Dendritic cell treated with granulocyte-macrophage colony-stimulating factor and Interleukin-4, amounts not matched to agents 40 ng/mL and 50 ng/mL, for 4 days (primary cell): ENCODE data around the gene EPS15.
A peak's percentile ranks its signal among the peaks of the same experiment; 100 is the strongest.
"Not testable (repeated sequence)": the region's sequence is repeated elsewhere in the genome, so short reads cannot be mapped to it uniquely, and the experiment has no call there.

Source experiments
- H3K27ac Mint-ChIP-seq: one replicate; pipeline ENCODE4 v1.8.0; 2022; ENCODE audit warnings: mild to moderate bottlenecking, mixed read lengths
- H3K27me3 Mint-ChIP-seq: one replicate; pipeline ENCODE4 v1.8.0; 2022; ENCODE audit warnings: mild to moderate bottlenecking, mixed read lengths
- H3K36me3 Mint-ChIP-seq: one replicate; pipeline ENCODE4 v1.8.0; 2022; ENCODE audit warnings: low read depth, mixed read lengths
- H3K4me1 Mint-ChIP-seq: one replicate; pipeline ENCODE4 v1.8.0; 2022; ENCODE audit warnings: low read depth, mixed read lengths
- H3K4me3 Mint-ChIP-seq: one replicate; pipeline ENCODE4 v1.8.0; 2022; ENCODE audit warnings: mild to moderate bottlenecking, moderate library complexity, mixed read lengths
- H3K9me3 Mint-ChIP-seq: one replicate; pipeline ENCODE4 v1.8.0; 2022; ENCODE audit warnings: mixed read lengths
- intact Hi-C: fragments of 100-400 bp; cut with micrococcal nuclease; formaldehyde crosslinking; loops from one replicate; pipeline ENCODE4 v1.15.0; 2022

EPS15 gene

GRCh38 chr1:51448844-51449454 lies 70.1 kb downstream of the EPS15 start:
- H3K27ac Mint-ChIP-seq, H3K9me3 Mint-ChIP-seq, H3K27me3 Mint-ChIP-seq, intact Hi-C loops, H3K4me3 Mint-ChIP-seq: not testable (repeated sequence)
- Mint-ChIP-seq H3K4me1 (peaks cover 14% of the 10 kb centered on the region), H3K36me3 (peaks cover 80% of the 10 kb centered on the region)

GRCh38 chr1:51445351-51446090 lies 73.5 kb downstream of the EPS15 start:
- peaks cover 78% of the 10 kb centered on the region for H3K36me3 Mint-ChIP-seq
- intact Hi-C loops: no loop called here
- no peak overlapping the region for H3K4me3 Mint-ChIP-seq

GRCh38 chr1:51444534-51445192 lies 74.4 kb downstream of the EPS15 start:
- Mint-ChIP-seq H3K4me3 (no peak overlapping the region), H3K27me3 (no peaks in the 10 kb centered on the region), H3K36me3 (peaks cover 78% of the 10 kb centered on the region), H3K27ac (no peak overlapping the region), H3K4me1 (peaks cover 14% of the 10 kb centered on the region), H3K9me3 (no peaks in the 10 kb centered on the region)
- intact Hi-C loops: no loop called here

More at GRCh38 chr1:51445351-51446090, 73.5 kb downstream of the EPS15 start:
- no peak overlapping the region for H3K27ac Mint-ChIP-seq
- peaks cover 20% of the 10 kb centered on the region for H3K4me1 Mint-ChIP-seq
- H3K27me3 Mint-ChIP-seq: no peaks in the 10 kb centered on the region
- no peaks in the 10 kb centered on the region for H3K9me3 Mint-ChIP-seq

- no peak overlapping the region for H3K27ac Mint-ChIP-seq
- no peaks in the 10 kb centered on the region for H3K27me3 Mint-ChIP-seq
- no peak overlapping the region for H3K4me3 Mint-ChIP-seq
- H3K9me3 Mint-ChIP-seq: no peaks in the 10 kb centered on the region
- intact Hi-C loops: no loop called here
- H3K36me3 Mint-ChIP-seq: peaks cover 74% of the 10 kb centered on the region
- H3K4me1 Mint-ChIP-seq: peaks cover 9% of the 10 kb centered on the region
Measured at GRCh38 chr1:51444096-51444495, 75.0 kb downstream of the EPS15 start.

- intact Hi-C loops: no loop called here
- Mint-ChIP-seq H3K36me3 (peaks cover 77% of the 10 kb centered on the region), H3K4me3 (no peak overlapping the region), H3K27me3 (no peaks in the 10 kb centered on the region), H3K9me3 (no peaks in the 10 kb centered on the region), H3K27ac (no peak overlapping the region), H3K4me1 (peaks cover 6% of the 10 kb centered on the region)
Measured at GRCh38 chr1:51443555-51443954, 75.5 kb downstream of the EPS15 start.

- intact Hi-C loops: no loop called here
- Mint-ChIP-seq H3K27ac (peak overlapping the region; percentile 46), H3K27me3 (no peaks in the 10 kb centered on the region), H3K4me1 (peaks cover 6% of the 10 kb centered on the region), H3K36me3 (peaks cover 74% of the 10 kb centered on the region), H3K9me3 (no peaks in the 10 kb centered on the region), H3K4me3 (no peak overlapping the region)
Measured at GRCh38 chr1:51442616-51443015, 76.5 kb downstream of the EPS15 start.

GRCh38 chr1:51442198-51442597 lies 76.9 kb downstream of the EPS15 start:
- H3K27me3 Mint-ChIP-seq: no peaks in the 10 kb centered on the region
- H3K36me3 Mint-ChIP-seq: peaks cover 73% of the 10 kb centered on the region
- intact Hi-C loops: no loop called here
- peak overlapping the region; percentile 46 for H3K27ac Mint-ChIP-seq
- no peak overlapping the region for H3K4me3 Mint-ChIP-seq
- H3K9me3 Mint-ChIP-seq: no peaks in the 10 kb centered on the region
- peaks cover 6% of the 10 kb centered on the region for H3K4me1 Mint-ChIP-seq

GRCh38 chr1:51439895-51440294 lies 79.2 kb downstream of the EPS15 start:
- H3K9me3 Mint-ChIP-seq: no peaks in the 10 kb centered on the region
- intact Hi-C loops: no loop called here
- no peak overlapping the region for H3K4me3 Mint-ChIP-seq
- H3K36me3 Mint-ChIP-seq: peaks cover 75% of the 10 kb centered on the region
- no peaks in the 10 kb centered on the region for H3K27me3 Mint-ChIP-seq
- H3K4me1 Mint-ChIP-seq: peaks cover 19% of the 10 kb centered on the region
- H3K27ac Mint-ChIP-seq: no peak overlapping the region

- Mint-ChIP-seq H3K27ac (no peak overlapping the region), H3K36me3 (peaks cover 76% of the 10 kb centered on the region), H3K9me3 (no peaks in the 10 kb centered on the region), H3K4me1 (peaks cover 26% of the 10 kb centered on the region), H3K27me3 (no peaks in the 10 kb centered on the region), H3K4me3 (no peak overlapping the region)
- intact Hi-C loops: no loop called here
Measured at GRCh38 chr1:51439053-51439452, 80.0 kb downstream of the EPS15 start.

GRCh38 chr1:51437391-51437790 lies 81.7 kb downstream of the EPS15 start:
- H3K9me3 Mint-ChIP-seq, H3K27ac Mint-ChIP-seq, H3K27me3 Mint-ChIP-seq, H3K4me3 Mint-ChIP-seq, intact Hi-C loops: not testable (repeated sequence)
- Mint-ChIP-seq H3K36me3 (peaks cover 75% of the 10 kb centered on the region), H3K4me1 (peaks cover 31% of the 10 kb centered on the region)

GRCh38 chr1:51435878-51436277 lies 83.2 kb downstream of the EPS15 start:
- Mint-ChIP-seq H3K36me3 (peaks cover 73% of the 10 kb centered on the region), H3K27ac (no peak overlapping the region), H3K27me3 (no peaks in the 10 kb centered on the region), H3K4me1 (peaks cover 31% of the 10 kb centered on the region), H3K4me3 (no peak overlapping the region), H3K9me3 (no peaks in the 10 kb centered on the region)
- intact Hi-C loops: no loop called here

GRCh38 chr1:51433972-51434510 lies 85.0 kb downstream of the EPS15 start:
- Mint-ChIP-seq H3K4me1 (peaks cover 31% of the 10 kb centered on the region), H3K9me3 (no peaks in the 10 kb centered on the region), H3K4me3 (peak overlapping the region; percentile 17), H3K36me3 (peaks cover 78% of the 10 kb centered on the region), H3K27ac (peak overlapping the region; percentile 71), H3K27me3 (no peaks in the 10 kb centered on the region)
- intact Hi-C loops: no loop called here

- Mint-ChIP-seq H3K4me3 (no peak overlapping the region), H3K27me3 (no peaks in the 10 kb centered on the region)
Measured at GRCh38 chr1:51433269-51433971, 85.6 kb downstream of the EPS15 start.

GRCh38 chr1:51432146-51432545 lies 86.9 kb downstream of the EPS15 start:
- H3K36me3 Mint-ChIP-seq: peaks cover 84% of the 10 kb centered on the region

More at GRCh38 chr1:51433269-51433971, 85.6 kb downstream of the EPS15 start:
- intact Hi-C loops: no loop called here
- Mint-ChIP-seq H3K27ac (peak overlapping the region; percentile 71), H3K36me3 (peaks cover 78% of the 10 kb centered on the region), H3K9me3 (no peaks in the 10 kb centered on the region), H3K4me1 (peaks cover 31% of the 10 kb centered on the region)

More at GRCh38 chr1:51432146-51432545, 86.9 kb downstream of the EPS15 start:
- intact Hi-C loops: no loop called here
- peaks cover 31% of the 10 kb centered on the region for H3K4me1 Mint-ChIP-seq
- no peaks in the 10 kb centered on the region for H3K27me3 Mint-ChIP-seq
- no peak overlapping the region for H3K4me3 Mint-ChIP-seq
- no peaks in the 10 kb centered on the region for H3K9me3 Mint-ChIP-seq
- H3K27ac Mint-ChIP-seq: no peak overlapping the region
